BJ (cell line): ENCODE measurements around the gene METTL1. TPM values are rescaled to one million over a fixed set of nuclear protein-coding genes. Genes with fewer than 3 reads are reported as not detected.

Experiments used
- CTCF ChIA-PET: fragments of 350-600 bp; formaldehyde crosslinking; extraction: SDS; loops from one replicate; lab custom pipeline; 2021; ENCODE audit warnings: antibody characterized with exemption, inconsistent platforms; lab: Yijun Ruan, JAX
- POLR2A ChIA-PET: fragments of 300-600 bp; sonication (Branson Sonifier 250); formaldehyde crosslinking; extraction: SDS; loops from one replicate; lab custom pipeline; 2021; ENCODE audit warnings: antibody characterized with exemption; lab: Charles Lee
- DNase-seq: peaks from one replicate; pipeline ENCODE4 v3.0.0-alpha.2; 2011; ENCODE audit warnings: low read depth
- H3K27me3 ChIP-seq: 2 replicates; pipeline ENCODE4 v1.6.0; 2011; ENCODE audit warnings: low read length; ENCODE audit not compliant: control insufficient read depth, insufficient read depth
- H3K36me3 ChIP-seq: 2 replicates; pipeline ENCODE4 v1.5.1; 2011; ENCODE audit warnings: low read length; ENCODE audit not compliant: control insufficient read depth, insufficient read depth
- H3K4me3 ChIP-seq: 2 replicates; pipeline ENCODE4 v1.5.1; 2011; ENCODE audit warnings: low read depth, mild to moderate bottlenecking, control low read depth, low read length
- CTCF ChIP-seq: IDR thresholded peaks from 2 replicates; pipeline ENCODE4 v1.5.1; 2011; ENCODE audit warnings: low read depth, mild to moderate bottlenecking, control low read depth, inconsistent platforms, low read length, moderate library complexity; ENCODE audit not compliant: insufficient read depth
- polyA plus RNA-seq: library from polyadenylated mRNA; depleted of rRNA; stranded (reverse); fragments of >200 nt; gene quantifications from 2 replicates; pipeline ENCODE4 v1.2.3, GENCODE V29; 2011

Gene METTL1
- polyA plus RNA-seq, 1 experiment = 42.8 TPM

GRCh38 chr12:57806677-57807076, 34.8 kb upstream of the METTL1 start:
- no peak overlapping the region for H3K4me3 ChIP-seq
- no peak for DNase-seq
- peaks cover 34% of the 10 kb centered on the region for H3K36me3 ChIP-seq
- ChIA-PET POLR2A (no interaction called here), CTCF (interaction anchor here (0.7 to 1.2 kb wide), 3 partner anchors 9 to 99 kb away, joined by 3 to 4 read pairs (median 3); partner anchors contain the start of gene TSFM)
- H3K27me3 ChIP-seq = no peaks in the 10 kb centered on the region
- no peak for TF ChIP-seq CTCF

GRCh38 chr12:57803319-57803893, 31.5 kb upstream of the METTL1 start:
- ChIA-PET POLR2A (interaction anchor here (0.6 kb wide), 1 partner anchor 10 kb away, joined by 3 read pairs; no protein-coding TSS in a partner anchor), CTCF (interaction anchor here (0.6 to 3.7 kb wide), 21 partner anchors 9 to 923 kb away, joined by 3 to 67 read pairs (median 5); partner anchors contain the start of genes AVIL, CTDSP2 and TSFM)
- peaks cover 34% of the 10 kb centered on the region for H3K36me3 ChIP-seq
- no peak for DNase-seq
- peak; percentile 84 for TF ChIP-seq CTCF
- H3K27me3 ChIP-seq = no peaks in the 10 kb centered on the region
- H3K4me3 ChIP-seq = no peak overlapping the region

DNA sequence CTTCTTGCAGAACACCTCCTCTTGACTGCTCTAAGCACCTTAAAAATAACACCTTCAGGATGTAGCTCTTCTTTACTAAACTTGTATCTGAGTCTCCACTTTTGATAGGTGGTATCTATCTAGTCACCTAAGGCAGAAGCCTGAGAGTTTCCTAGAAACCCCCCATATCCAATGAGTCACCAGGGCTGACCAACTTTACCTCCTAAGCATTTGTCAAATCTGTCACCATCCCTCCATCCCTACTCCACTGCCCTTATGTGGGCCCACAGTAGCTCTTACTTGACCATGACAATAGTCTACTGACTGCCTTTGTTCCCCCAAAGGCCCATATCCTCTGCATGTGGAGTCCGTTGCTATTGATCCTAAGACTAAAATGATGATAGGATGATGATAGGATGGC, 30.7 kb upstream of the METTL1 start:
- Histone ChIP-seq H3K36me3 (peaks cover 31% of the 10 kb centered on the region), H3K27me3 (no peaks in the 10 kb centered on the region), H3K4me3 (no peak overlapping the region)
- ChIA-PET POLR2A (no interaction called here), CTCF (interaction anchor here (0.9 to 3.7 kb wide), 21 partner anchors 8 to 112 kb away, joined by 3 to 67 read pairs (median 5); partner anchors contain the start of genes AVIL, CTDSP2 and TSFM)
- DNase-seq = no peak
- no peak for TF ChIP-seq CTCF

DNA sequence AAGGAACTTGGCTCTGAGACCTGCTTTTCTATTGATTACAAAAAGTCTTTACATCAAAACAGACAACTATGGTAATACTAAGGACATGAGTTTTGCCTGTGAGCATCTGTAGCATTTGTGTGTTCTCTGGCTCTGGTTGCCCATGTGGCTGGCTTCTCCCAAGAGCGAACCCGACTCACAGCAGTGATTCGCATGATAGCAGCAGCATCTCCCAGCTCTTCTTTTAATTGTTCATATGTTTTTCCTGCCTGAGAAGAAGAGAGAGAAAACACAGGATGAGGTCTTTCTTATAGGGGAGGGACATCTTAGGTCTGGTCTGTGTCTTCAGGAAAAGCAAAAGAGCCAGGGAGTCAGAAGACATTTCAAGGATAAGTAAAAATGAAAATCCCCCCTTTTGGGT, 29.1 kb upstream of the METTL1 start:
- no peak for TF ChIP-seq CTCF
- no peak overlapping the region for H3K4me3 ChIP-seq
- ChIA-PET POLR2A (no interaction called here), CTCF (interaction anchor here (1.3 to 3.7 kb wide), 5 partner anchors 14 to 104 kb away, joined by 3 to 67 read pairs (median 5); partner anchors contain the start of gene AVIL)
- H3K36me3 ChIP-seq = peaks cover 24% of the 10 kb centered on the region
- no peaks in the 10 kb centered on the region for H3K27me3 ChIP-seq
- DNase-seq = no peak

DNA sequence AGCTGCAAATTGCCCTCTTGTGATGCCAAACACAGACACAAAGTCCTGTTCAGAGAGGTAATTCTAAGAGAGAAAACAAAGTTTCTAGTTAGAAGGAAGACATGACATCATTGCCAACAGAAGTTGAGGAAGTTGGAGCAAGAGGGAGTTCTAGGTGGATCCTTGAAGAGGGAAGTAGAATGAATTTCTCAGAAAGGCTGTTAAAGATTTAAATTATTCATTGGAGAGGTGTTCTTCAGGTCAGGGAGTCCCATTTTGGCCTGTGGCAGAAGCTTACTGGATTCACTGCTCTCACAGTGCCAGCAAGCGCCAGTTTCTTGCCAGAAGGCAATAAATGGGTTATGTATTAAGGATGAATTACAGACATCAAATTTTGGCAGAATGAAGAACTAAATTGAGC, 26.0 kb upstream of the METTL1 start:
- DNase-seq = no peak
- POLR2A ChIA-PET = no interaction called here
- TF ChIP-seq CTCF = no peak
- Histone ChIP-seq H3K4me3 (no peak overlapping the region), H3K36me3 (peaks cover 25% of the 10 kb centered on the region), H3K27me3 (no peaks in the 10 kb centered on the region)
- CTCF ChIA-PET = interaction anchor here (1.1 to 1.4 kb wide), 2 partner anchors 9 to 35 kb away, joined by 4 read pairs; no protein-coding TSS in a partner anchor
